ENCODE data around the gene SH3RF1.
"Not testable (repeated sequence)": the region's sequence is repeated elsewhere in the genome, so short reads cannot be mapped to it uniquely, and the experiment has no call there.

The SH3RF1 gene

DNA sequence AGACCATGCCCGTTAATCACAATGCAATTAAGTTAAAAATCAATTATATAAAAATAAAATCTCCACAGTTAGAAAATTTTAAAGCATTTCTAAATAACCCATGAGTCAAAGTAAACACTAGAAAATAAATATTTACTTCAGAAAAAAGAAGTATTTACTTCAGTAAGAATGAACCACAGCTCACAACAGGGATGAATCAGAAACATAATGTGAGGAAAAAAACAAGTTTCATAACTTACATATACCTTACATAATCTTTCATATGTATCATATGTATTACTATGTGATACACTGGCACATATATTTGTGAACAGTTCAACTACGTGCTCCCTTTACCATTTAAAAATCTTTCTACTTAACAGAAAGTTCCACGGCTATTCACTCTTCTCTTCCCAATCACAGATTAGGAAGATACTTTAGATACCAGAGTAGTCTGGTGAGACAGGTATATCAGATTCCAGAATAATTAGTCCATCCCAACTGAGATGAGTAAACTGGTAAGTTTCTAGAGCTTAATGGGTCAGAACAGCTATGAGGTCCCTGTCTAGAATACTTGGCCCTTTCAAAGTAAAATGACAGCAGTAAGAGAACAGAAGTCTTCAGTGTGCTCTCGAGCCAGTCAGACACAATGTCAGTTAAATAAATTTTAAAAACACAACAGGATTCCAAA is 70.3 kb downstream of the SH3RF1 start:
- DNase-seq (ENCODE audit: low read depth): no peak

GRCh38 chr4:169199184-169199583 is 71.6 kb downstream of the SH3RF1 start:
- no peak for DNase-seq (ENCODE audit: low read depth)

DNA sequence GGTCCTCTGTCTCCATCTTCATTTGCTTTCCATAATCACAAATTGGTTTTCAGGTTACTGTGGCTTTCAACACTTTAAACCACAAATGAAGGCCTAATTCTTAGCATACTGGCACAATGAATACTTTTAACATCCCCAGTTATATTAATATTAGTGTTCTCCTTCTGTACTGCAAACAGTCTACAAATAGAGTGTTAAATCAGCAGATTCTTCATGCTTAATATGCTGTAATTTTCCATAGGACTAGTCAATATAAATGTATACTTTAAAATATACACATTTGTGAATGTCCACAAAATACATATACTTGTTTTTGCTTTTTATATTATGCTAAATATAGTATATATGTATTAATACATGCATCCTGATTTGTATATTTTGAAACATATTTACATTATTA is 72.6 kb downstream of the SH3RF1 start:
- DNase-seq (ENCODE audit: low read depth): no peak

DNA sequence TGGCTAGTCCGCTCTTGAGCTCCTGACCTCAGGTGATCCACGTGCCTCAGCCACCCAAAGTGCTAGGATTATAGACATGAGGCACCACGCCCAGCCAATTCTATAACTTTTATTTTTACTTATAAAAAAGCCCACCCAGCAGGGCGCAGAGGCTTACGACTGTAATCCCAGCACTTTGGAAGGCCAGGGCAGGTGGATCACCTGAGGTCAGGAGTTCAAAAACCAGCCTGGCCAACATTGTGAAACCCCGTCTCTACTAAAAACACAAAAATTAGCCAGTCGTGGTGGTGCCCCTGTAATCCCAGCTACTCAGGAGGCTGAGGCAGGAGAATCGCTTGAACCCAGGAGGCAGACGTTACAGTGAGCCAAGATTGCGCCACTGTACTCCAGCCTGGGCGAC is 73.5 kb downstream of the SH3RF1 start:
- not testable (repeated sequence) for DNase-seq (ENCODE audit: low read depth)

GRCh38 chr4:169195032-169195431 is 75.7 kb downstream of the SH3RF1 start:
- DNase-seq (ENCODE audit: low read depth): no peak

- not testable (repeated sequence) for DNase-seq (ENCODE audit: low read depth)
Measured at GRCh38 chr4:169189968-169190367, 80.8 kb downstream of the SH3RF1 start.

GRCh38 chr4:169189372-169189771 is 81.4 kb downstream of the SH3RF1 start:
- DNase-seq (ENCODE audit: low read depth): no peak

DNA sequence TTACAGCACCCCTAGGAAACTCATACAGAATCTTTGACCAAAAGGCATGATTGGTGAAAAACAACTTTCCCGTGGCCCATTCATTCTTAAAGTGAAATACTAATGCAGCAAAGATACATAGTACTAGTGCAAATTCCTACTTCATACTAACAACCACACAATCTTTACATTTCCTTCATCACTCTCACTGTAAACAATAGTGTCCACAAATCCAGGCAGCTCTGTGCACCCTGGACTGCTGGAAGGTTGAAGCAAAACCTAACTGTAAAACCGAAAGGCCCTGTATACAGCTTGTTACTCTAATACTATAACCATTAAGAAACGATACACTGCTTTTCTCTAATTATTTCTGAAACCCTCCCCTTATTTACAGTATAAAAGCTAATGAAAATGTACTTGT is 82.6 kb downstream of the SH3RF1 start:
- no peak for DNase-seq (ENCODE audit: low read depth)

DNA sequence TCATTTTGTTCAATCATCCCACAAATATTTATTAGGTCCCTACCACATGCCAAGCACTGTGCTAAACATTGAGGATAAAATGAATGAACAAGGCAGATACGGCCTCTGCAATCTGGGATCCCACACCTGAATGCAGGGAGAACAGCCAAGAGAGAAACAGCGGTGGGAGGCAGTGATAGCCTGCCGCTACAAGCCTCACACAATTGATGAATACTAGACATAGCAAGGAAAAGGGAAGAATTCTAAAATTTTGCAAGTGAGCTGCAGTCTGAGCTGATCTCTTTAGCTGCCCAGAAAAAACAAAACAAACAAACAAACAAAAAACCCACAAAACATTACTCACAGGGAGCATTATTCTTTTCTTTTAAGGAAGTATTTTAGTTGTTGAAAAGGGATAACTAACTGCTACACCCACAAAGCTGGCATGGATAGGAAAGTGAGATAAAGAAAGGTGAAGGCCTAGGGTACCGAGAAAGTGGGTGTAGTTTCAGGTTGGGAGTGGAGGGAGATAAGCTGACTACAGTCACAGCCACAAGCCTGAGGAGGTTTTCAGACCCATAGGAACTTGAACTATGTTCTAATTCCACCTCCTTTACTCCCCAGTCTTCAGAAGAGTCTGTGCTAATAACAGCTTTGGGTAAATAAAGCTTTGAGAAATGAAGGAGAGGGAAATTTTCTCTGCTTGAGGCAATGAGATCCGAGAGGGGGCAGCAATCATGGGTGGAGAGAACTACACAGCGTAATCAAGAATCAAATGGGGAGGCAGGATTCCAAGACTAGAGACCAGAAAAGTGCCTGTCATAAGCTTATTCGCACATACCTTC is 85.4 kb downstream of the SH3RF1 start:
- DNase-seq (ENCODE audit: low read depth): peak; percentile 51

GRCh38 chr4:169184686-169185085 is 86.1 kb downstream of the SH3RF1 start:
- DNase-seq (ENCODE audit: low read depth): no peak

GRCh38 chr4:169184236-169184635 is 86.5 kb downstream of the SH3RF1 start:
- no peak for DNase-seq (ENCODE audit: low read depth)

- DNase-seq (ENCODE audit: low read depth): no peak
Measured at GRCh38 chr4:169183581-169183980, 87.2 kb downstream of the SH3RF1 start.

DNA sequence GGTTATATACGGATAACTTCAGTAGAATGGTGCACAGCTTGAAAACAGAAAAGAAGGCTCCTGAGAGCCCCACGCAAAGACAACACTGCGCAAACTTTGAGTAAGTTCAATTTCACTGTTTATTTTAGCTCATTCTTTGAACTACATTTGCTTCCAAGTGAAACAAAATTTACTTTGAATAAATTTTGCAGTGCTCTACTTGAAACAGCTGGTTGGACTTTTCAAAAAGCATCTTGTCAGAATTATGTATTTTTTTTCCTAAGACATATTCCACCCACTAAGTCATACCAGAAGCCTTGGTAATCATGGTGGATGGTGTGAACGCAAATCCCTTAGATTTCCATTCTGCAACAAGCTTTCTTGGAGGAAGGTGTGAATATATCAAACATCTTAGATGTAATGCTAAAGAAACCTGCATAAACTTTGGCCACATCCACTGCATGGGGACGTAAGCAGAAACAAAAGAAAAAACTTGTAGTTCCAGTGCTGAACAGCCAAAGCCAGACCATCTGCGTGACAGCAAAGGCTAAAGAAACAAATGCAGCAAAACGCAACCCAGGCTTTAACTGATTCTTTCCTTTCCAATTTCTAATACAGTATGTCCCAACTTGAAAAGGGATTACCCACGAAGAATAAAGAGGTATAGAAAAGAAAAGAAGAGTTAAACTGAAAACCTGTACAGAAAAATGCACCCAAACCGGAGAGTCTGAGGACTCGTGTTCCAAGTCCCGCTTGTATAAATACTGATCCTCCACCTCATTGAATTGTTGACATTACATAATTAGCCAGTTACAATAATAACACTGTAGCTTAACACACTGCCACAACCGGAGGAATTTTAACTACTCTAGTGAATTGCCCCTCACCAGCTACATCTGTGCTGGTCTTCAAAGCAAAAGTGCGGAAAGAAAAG is 90.9 kb downstream of the SH3RF1 start:
- DNase-seq (ENCODE audit: low read depth): no peak

GRCh38 chr4:169178092-169178491 is 92.7 kb downstream of the SH3RF1 start:
- not testable (repeated sequence) for DNase-seq (ENCODE audit: low read depth)

- DNase-seq (ENCODE audit: low read depth): no peak
Measured at GRCh38 chr4:169175476-169175875, 95.3 kb downstream of the SH3RF1 start.

- DNase-seq (ENCODE audit: low read depth): no peak
Measured at GRCh38 chr4:169175035-169175434, 95.7 kb downstream of the SH3RF1 start.

DNA sequence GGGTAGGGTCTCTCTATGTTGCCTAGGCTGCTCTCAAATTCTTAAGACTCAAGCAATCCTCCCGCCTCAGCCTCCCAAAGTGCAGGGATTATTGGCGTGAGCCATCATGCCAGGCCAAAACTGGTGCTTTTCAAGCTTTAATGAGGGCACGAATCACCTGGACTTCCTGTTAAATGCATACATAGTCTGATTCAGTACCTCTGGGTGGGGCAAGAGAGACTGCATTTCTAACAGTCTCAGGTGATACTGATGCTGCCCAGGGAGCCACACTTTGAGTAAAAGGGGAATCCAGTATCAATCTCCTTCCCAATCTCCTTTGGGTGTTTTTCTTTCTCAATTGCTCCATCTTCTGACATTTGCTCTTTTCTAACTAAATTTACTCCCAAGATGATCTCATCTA is 96.5 kb downstream of the SH3RF1 start:
- no peak for DNase-seq (ENCODE audit: low read depth)

GRCh38 chr4:169167957-169168858 is 102.5 kb downstream of the SH3RF1 start:
- no peak for DNase-seq (ENCODE audit: low read depth)

GRCh38 chr4:169164669-169165415 is 105.9 kb downstream of the SH3RF1 start:
- DNase-seq (ENCODE audit: low read depth): peak; percentile 79

DNA sequence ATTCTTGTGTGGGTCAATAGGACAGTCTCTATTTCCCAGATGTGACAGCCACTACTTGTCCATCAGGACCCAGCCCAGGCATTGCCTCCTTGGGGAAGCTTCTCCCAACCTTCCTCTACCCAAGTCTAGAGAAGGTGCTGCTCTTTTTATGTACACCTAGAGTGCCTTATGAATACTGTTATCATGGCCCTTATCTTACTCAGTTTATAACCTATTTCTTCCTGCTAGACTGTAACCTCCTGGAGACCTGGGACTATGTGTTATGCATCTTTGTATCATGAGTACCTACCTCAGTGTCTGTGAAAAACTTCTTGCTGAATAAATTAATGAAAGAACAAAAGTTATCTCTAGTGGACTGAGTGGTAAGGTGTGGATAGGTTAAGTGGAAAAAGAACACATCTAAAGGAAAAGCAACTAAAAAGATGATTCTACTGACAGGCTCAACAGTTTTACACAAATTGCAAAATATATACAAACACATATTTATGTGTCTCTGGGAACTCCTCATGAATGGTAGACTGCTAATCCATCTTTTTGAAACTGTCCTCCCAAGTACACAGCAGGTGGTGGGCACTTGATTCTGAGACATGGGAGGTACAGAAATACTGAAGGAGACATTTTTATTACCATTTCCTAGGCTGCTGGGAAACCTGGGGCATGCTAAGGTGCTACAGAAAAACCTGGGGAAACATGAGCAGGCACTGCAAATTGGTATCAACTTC is 106.6 kb downstream of the SH3RF1 start:
- DNase-seq (ENCODE audit: low read depth): no peak

All from amniotic epithelial cell (primary cell).